ENCODE data around the gene HRK. TPM values are rescaled to one million over a fixed set of nuclear protein-coding genes. Genes with fewer than 3 reads are reported as not detected.
A peak's percentile ranks its signal among the peaks of the same experiment; 100 is the strongest.

HRK gene
- total and polyA plus RNA-seq, 2 of the 4 experiments (the other 2 are of a cell fraction), result not detected

GRCh38 chr12:116806845-116807440, 74.3 kb downstream of the HRK start:
- no peak overlapping the region for H3K56ac ChIP-seq (ENCODE audit: extremely low read depth, insufficient read depth, low read length)
- peak overlapping the region; percentile 63 for H2AFZ ChIP-seq (replicated peaks; ENCODE audit: low read length, poor library complexity)
- no TSS peak for BruUV-seq (replicated peaks)
- no peak overlapping the region for H4K8ac ChIP-seq (ENCODE audit: low read depth in 2 of 2, low read length in 2 of 2)
- no peaks in the 10 kb centered on the region for H3K79me1 ChIP-seq (ENCODE audit: low read depth in 1 of 2, low read length in 2 of 2)
- H3K4me1 ChIP-seq (ENCODE audit: control insufficient read depth, insufficient read depth, low read length), result no peaks in the 10 kb centered on the region
- H4K20me1 ChIP-seq (ENCODE audit: insufficient read depth, low read length), result no peaks in the 10 kb centered on the region
- no peak overlapping the region for H3K14ac ChIP-seq (replicated peaks; ENCODE audit: low read depth, low read length)
- in situ Hi-C loops (cut with MboI; ENCODE audit: low sequenced_read_pairs) (no loop called here), intact Hi-C loops (cut with micrococcal nuclease) (no loop called here), dilution Hi-C loops (cut with HindIII; ENCODE audit: low sequenced_read_pairs, unreplicated experiment) (no loop called here)
- ChIA-PET CTCF (no interaction called here), POLR2A (ENCODE audit: unreplicated experiment) (interaction anchor here (0.6 kb wide), 1 partner anchor 503 kb away, joined by 6 read pairs; no protein-coding TSS in a partner anchor)
- no CpG with 5 or more reads among the region's 10 CpGs for WGBS, 2 experiments (ENCODE audit: extremely low coverage in 2 of 2, insufficient read length in 1 of 2)
- H2BK15ac ChIP-seq (ENCODE audit: low read depth, low read length), result no peak overlapping the region
- no peak overlapping the region; the same call in 1 of the 2 replicates for H3K4me3 ChIP-seq (ENCODE audit: insufficient read depth, low read depth, low read length)
- H2AK5ac ChIP-seq (ENCODE audit: low read depth, low read length), result no peak overlapping the region
- no peak overlapping the region for H2BK20ac ChIP-seq (ENCODE audit: low read depth, low read length)
- H3K36me3 ChIP-seq (ENCODE audit: control insufficient read depth, insufficient read depth, low read length), result no peaks in the 10 kb centered on the region
- H2BK5ac ChIP-seq (ENCODE audit: low read depth, low read length, poor library complexity, severe bottlenecking), result no peak overlapping the region
- no peak overlapping the region for H4K91ac ChIP-seq (ENCODE audit: insufficient read depth, low read depth, low read length)
- DNase-seq (peak; percentile 22), ATAC-seq (ENCODE audit: low read depth) (peak; percentile 21; the same call in 1 of the 2 replicates)
- no peak overlapping the region for H3K9ac ChIP-seq (ENCODE audit: low read depth, low read length)
- no peaks in the 10 kb centered on the region for H3K9me1 ChIP-seq (ENCODE audit: insufficient read depth, low read length)
- H3K27me3 ChIP-seq (ENCODE audit: control insufficient read depth, insufficient read depth, low read length), result no peaks in the 10 kb centered on the region
- H3K27ac ChIP-seq (ENCODE audit: insufficient read depth, low read length), result no peak overlapping the region
- no peak overlapping the region for H2AK9ac ChIP-seq (replicated peaks; ENCODE audit: low read depth, low read length, poor library complexity)
- H3K9me3 ChIP-seq (ENCODE audit: control insufficient read depth, insufficient read depth, low read length), result no peaks in the 10 kb centered on the region
- H3K23ac ChIP-seq (ENCODE audit: low read depth, low read length), result no peak overlapping the region
- H2BK120ac ChIP-seq (ENCODE audit: low read depth, low read length), result no peak overlapping the region
- H3K4me2 ChIP-seq (ENCODE audit: low read depth, low read length), result peak overlapping the region; percentile 67
- no peak overlapping the region for H3K4ac ChIP-seq (ENCODE audit: low read depth, low read length)
- no peak overlapping the region for H4K5ac ChIP-seq (ENCODE audit: low read depth, low read length)
- no peak overlapping the region for H3K18ac ChIP-seq (ENCODE audit: low read depth, low read length)
- TF ChIP-seq FOS (IDR thresholded peaks at IDR 0.05; ENCODE audit: low read depth, low read length) (no peak), MAFK (IDR thresholded peaks at IDR 0.05; ENCODE audit: low read depth, low read length) (no peak), CHD1 (IDR thresholded peaks at IDR 0.05; ENCODE audit: low read depth, low read length) (no peak), SMC3 (IDR thresholded peaks at IDR 0.05; ENCODE audit: low read depth, low read length) (no peak), CTCF (conservative IDR thresholded peaks at IDR 0.05; ENCODE audit: low read depth, low read length) (no peak), BHLHE40 (IDR thresholded peaks at IDR 0.05; ENCODE audit: low read depth, low read length) (no peak), MAZ (IDR thresholded peaks at IDR 0.05; ENCODE audit: borderline replicate concordance, low read depth, low read length) (no peak), RCOR1 (IDR thresholded peaks at IDR 0.05; ENCODE audit: insufficient replicate concordance, low read length) (no peak), RAD21 (IDR thresholded peaks at IDR 0.05; ENCODE audit: low read length) (no peak), ELK1 (IDR thresholded peaks at IDR 0.05; ENCODE audit: borderline replicate concordance, low read depth, low read length) (no peak), NFE2L2 (IDR thresholded peaks at IDR 0.05; ENCODE audit: low read depth, low read length) (no peak), POLR2A (IDR thresholded peaks at IDR 0.05; ENCODE audit: low read depth, low read length) (no peak), CEBPB (IDR thresholded peaks at IDR 0.05; ENCODE audit: low read depth, low read length) (no peak), RFX5 (IDR thresholded peaks at IDR 0.05; ENCODE audit: low read depth, low read length) (no peak), MXI1 (IDR thresholded peaks at IDR 0.05; ENCODE audit: borderline replicate concordance, low read depth, low read length) (no peak)
- TF ChIP-seq, protein P1, sequence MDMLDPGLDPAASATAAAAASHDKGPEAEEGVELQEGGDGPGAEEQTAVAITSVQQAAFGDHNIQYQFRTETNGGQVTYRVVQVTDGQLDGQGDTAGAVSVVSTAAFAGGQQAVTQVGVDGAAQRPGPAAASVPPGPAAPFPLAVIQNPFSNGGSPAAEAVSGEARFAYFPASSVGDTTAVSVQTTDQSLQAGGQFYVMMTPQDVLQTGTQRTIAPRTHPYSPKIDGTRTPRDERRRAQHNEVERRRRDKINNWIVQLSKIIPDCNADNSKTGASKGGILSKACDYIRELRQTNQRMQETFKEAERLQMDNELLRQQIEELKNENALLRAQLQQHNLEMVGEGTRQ (IDR thresholded peaks at IDR 0.05; ENCODE audit: low read depth, low read length), result no peak

Data from IMR-90 (cell line).